ENCODE results near the gene ZDHHC7.

ZDHHC7 gene

GRCh38 chr16:84989749-84990620 is 21.4 kb downstream of the ZDHHC7 start:
- H3K36me3 ChIP-seq, result peaks cover 57% of the 10 kb centered on the region
- no peaks in the 10 kb centered on the region for H3K9me3 ChIP-seq
- no peak for DNase-seq
- TF ChIP-seq, protein P1, sequence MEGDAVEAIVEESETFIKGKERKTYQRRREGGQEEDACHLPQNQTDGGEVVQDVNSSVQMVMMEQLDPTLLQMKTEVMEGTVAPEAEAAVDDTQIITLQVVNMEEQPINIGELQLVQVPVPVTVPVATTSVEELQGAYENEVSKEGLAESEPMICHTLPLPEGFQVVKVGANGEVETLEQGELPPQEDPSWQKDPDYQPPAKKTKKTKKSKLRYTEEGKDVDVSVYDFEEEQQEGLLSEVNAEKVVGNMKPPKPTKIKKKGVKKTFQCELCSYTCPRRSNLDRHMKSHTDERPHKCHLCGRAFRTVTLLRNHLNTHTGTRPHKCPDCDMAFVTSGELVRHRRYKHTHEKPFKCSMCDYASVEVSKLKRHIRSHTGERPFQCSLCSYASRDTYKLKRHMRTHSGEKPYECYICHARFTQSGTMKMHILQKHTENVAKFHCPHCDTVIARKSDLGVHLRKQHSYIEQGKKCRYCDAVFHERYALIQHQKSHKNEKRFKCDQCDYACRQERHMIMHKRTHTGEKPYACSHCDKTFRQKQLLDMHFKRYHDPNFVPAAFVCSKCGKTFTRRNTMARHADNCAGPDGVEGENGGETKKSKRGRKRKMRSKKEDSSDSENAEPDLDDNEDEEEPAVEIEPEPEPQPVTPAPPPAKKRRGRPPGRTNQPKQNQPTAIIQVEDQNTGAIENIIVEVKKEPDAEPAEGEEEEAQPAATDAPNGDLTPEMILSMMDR (IDR thresholded peaks at IDR 0.05; ENCODE audit: low read depth, low read length), result no peak
- H3K4me3 ChIP-seq (ENCODE audit: low read depth, low read length), result no peak overlapping the region
- H3K4me1 ChIP-seq, result no peaks in the 10 kb centered on the region
- no peaks in the 10 kb centered on the region for H3K27me3 ChIP-seq

DNA sequence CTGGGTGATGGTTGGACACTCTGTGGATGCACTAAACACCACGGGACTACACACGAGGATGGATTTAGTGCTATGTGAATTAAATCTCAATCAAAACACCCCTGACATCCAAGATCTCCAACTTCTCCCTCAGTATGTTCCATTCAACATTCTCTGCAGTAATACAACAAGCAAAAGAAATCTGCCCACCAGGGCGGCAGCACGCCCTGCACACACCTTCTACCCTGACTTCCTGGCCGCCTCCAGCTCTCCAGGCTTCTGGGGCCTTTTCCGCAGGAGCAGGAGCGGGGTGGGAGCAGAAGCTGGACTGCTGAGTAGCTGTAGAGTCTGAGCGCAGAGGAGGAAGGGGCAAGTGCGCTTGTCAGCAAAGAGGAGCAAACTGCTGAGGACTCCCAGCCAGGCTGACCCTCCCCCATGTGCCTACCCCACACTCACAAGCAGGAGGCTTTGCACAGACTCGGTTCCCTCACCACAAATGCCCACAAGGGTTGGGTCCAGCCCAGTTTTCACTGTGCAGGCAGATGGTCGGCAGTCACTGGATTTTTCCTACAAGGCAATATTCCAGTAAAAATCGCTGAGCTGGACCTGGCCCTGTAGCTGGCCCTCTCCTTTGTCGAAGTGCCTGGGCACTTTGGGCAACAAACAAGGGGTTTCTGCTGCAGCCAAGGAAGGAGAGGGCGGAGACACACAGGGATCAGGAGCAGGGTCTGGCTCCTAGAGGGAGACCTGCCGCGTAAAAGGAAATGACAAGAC is 22.8 kb downstream of the ZDHHC7 start:
- no peaks in the 10 kb centered on the region for H3K27me3 ChIP-seq
- H3K4me3 ChIP-seq (ENCODE audit: low read depth, low read length), result no peak overlapping the region
- TF ChIP-seq, protein P1 (IDR thresholded peaks at IDR 0.05; ENCODE audit: low read depth, low read length), result no peak
- no peaks in the 10 kb centered on the region for H3K4me1 ChIP-seq
- DNase-seq, result no peak
- H3K36me3 ChIP-seq, result peaks cover 51% of the 10 kb centered on the region
- H3K9me3 ChIP-seq, result no peaks in the 10 kb centered on the region

DNA sequence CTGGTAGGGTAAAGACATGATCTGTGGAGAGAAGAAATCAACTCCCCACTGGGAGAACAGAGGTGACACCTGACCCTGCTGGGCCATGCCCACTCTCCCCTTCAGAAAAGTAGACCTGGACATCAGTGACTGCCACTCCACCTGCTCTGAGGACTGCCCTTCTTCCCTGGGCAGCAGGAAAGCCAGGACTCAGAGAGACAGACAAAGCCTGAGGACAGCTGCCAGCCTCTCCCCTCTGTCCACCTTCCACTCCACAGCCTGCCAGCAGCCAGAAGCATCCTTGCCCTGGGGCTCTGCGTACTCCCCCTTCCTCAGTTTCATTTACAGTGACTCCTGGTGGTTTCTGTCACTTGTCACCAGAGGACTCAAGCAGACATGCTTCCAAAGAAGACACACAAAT is 24.5 kb downstream of the ZDHHC7 start:
- H3K27me3 ChIP-seq, result no peaks in the 10 kb centered on the region
- DNase-seq, result no peak
- H3K4me3 ChIP-seq (ENCODE audit: low read depth, low read length), result no peak overlapping the region
- no peaks in the 10 kb centered on the region for H3K9me3 ChIP-seq
- TF ChIP-seq, protein P1 (IDR thresholded peaks at IDR 0.05; ENCODE audit: low read depth, low read length), result no peak
- peaks cover 52% of the 10 kb centered on the region for H3K36me3 ChIP-seq
- no peaks in the 10 kb centered on the region for H3K4me1 ChIP-seq

DNA sequence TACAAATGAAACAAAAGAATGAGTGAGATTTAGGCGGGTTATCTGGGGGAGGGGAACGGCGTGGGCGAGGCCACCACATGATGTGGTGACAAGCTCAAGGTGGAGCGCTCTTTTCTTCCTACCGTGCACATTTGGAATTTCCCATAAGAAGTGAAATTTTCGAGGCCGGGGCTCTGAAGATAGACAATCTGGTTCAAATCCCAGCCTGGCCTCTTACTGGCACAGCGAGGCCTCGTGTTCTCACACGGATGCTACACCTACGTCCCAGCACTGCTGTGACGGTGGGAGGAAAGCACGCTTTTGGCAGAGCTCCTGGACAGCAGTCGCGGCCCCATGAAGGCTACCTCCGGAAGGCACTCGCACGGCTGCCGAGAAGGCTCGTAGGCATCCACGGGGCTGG is 25.2 kb downstream of the ZDHHC7 start:
- H3K4me1 ChIP-seq, result no peaks in the 10 kb centered on the region
- no peak for DNase-seq
- no peaks in the 10 kb centered on the region for H3K9me3 ChIP-seq
- H3K4me3 ChIP-seq (ENCODE audit: low read depth, low read length), result no peak overlapping the region
- TF ChIP-seq, protein P1 (IDR thresholded peaks at IDR 0.05; ENCODE audit: low read depth, low read length), result no peak
- H3K27me3 ChIP-seq, result no peaks in the 10 kb centered on the region
- peaks cover 58% of the 10 kb centered on the region for H3K36me3 ChIP-seq

- H3K4me3 ChIP-seq (ENCODE audit: low read depth, low read length), result no peak overlapping the region
- H3K36me3 ChIP-seq, result peaks cover 59% of the 10 kb centered on the region
- H3K4me1 ChIP-seq, result no peaks in the 10 kb centered on the region
- TF ChIP-seq, protein P1 (IDR thresholded peaks at IDR 0.05; ENCODE audit: low read depth, low read length), result no peak
- DNase-seq, result no peak
- no peaks in the 10 kb centered on the region for H3K27me3 ChIP-seq
- H3K9me3 ChIP-seq, result no peaks in the 10 kb centered on the region
Measured at GRCh38 chr16:84985079-84986065, 26.0 kb downstream of the ZDHHC7 start.

Data from BE2C (cell line).